CD4-positive, alpha-beta T cell treated with Interleukin-6 at 100 ng/mL for 8 hours (primary cell): ENCODE results near the gene CAPN5.
"Not testable (repeated sequence)": the region's sequence is repeated elsewhere in the genome, so short reads cannot be mapped to it uniquely, and the experiment has no call there.

ENCODE experiments used
- DNase-seq: peaks from one replicate; pipeline ENCODE4 v3.0.0-alpha.2; 2020; ENCODE audit warnings: mixed read lengths, low spot score

Gene CAPN5

DNA sequence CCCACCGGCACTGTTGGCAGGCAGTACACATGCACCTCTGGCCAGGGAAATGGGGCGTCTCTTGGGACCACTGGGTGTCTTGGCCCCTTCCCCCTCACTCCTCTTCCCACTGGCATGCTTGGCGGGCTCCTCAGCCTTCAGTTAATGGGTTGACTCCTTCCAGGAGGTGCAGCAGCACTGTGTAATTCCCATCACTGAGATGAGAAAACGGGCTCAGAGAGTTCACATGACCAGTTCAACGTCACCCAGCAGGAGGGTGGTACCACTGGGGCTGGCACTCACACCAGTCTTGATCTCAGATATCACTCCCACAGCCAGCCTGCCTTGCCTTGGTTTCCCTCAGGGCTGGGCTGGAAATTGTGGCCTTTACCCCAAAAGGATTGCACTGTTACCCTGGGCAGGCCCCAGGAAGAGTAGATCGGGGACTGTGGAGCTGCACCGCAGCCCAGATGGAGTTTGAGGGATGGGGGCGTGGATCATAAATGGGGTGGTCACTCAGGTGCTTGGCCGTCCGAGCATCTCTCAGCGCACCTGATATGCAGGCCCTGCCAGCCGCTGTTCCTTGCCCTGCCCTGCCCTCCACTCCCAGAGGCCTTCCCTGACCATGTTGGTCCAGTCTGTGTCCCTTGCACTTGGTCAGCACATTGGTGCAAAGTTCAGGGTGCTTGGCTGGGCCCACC, 16.9 kb downstream of the CAPN5 start:
- DNase-seq, result no peak

DNA sequence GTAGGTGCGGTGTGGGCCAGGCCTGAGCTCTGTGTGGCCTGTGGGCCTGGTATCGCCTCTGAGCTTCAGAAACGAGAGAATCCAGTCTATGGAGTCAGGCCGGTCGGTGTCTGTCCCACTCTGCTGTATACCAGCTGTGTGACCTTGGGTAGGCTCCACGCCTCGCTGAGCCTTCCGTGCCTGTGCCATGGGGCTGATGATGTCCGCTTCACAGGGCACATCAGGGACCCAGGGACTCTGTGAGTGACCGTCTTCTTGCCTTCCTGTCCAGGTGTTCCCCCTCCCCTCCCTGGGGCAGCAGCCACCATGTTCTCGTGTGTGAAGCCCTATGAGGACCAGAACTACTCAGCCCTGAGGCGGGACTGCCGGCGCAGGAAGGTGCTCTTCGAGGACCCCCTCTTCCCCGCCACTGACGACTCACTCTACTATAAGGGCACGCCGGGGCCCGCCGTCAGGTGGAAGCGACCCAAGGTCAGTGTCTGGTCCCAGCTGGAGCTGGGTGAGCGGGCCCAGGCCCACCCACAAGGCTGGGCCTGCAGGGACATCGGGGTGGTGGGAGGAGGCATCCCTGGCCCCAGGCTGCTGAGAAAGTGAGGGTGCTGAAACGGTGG, 17.9 kb downstream of the CAPN5 start:
- DNase-seq, result no peak

DNA sequence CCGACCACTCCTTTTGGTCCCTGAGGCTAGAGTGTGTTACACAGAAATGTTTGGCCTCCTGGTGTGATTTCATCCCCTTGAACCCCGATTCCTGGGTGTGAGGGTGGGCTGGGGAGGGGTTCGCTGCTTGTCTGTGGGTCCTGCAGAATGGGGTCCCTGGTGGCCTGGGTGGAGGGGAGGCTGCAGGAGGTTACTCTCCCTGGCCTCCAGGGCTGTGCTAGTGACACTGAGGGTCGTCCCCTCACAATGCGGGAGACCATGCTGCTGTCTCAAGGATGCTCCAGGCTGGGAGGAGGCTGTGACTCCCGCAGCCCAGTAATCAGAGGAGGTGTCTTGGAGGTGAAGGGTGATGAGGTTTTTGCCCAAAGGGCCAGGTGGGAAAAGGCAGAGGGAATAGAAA, 18.9 kb downstream of the CAPN5 start:
- DNase-seq, result no peak

DNA sequence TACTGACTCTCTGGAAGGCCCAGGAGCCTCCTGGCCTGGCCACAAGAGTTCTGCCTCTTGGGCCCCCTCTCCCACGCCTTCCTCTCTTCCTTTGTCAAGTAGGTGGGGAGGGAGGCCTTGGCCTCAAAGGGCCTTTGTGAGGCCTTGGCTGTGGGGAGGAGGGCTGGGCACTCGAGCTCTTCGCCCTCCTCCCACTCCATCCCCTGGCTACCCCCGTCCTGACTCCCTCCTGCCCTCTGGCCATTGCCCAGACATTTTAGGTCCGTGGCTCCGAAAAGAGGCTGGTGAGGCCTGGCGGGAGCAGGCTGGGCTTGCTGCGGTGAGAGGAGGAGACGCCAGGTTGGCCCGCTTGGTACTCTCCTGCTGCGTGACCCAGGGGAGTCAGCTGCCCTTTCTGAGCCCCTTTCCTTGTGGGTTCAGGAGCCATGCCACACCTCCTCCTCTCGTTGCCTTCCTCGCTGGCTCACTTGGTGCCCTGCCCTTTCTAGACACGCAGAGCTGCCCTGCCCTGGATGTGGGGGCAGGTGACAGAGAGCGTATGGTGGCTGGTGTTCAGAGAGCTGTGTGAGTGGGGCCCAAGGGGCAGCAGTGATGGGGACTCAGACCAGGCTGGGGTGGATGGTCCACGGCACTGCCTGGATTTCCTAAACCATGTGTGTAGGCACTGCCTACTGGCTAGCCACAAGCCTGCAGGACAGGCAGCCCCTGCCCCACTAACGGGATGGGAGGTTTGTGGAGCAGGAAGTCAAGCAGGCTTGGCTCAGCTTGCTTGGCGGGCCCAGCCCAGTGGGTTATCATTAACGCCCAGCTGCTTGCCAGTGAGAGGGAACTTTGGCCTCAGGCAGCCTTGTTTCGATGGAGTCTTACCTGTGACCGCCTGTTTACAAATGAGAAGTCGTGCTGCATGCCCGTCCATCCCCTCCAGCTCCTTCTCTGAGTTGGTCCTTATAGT, 20.0 kb downstream of the CAPN5 start:
- DNase-seq, result no peak

DNA sequence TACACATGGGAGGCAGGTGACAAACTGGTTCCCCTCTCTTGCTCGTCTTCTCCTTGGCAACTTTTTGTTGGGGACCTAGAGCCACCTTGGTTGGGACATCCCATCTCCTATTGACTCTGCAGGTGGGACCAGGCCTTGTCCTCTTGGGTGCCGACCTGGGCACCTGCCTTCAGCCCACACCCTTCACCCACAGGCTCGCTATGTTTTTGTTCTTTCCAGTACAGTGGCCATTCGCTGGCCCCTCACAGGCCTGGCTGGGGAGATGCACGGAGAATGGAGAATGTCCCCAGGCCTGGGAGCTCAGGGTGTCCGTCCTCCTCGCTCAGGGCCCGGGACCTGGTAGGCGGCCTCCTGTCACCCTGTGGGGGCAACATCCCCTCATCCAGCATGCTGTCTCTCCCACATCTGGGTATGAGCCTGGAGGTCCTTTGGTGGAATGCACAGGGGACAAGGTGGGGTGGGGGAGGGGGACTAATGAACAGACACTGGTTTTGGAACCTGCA, 21.0 kb downstream of the CAPN5 start:
- DNase-seq, result no peak

DNA sequence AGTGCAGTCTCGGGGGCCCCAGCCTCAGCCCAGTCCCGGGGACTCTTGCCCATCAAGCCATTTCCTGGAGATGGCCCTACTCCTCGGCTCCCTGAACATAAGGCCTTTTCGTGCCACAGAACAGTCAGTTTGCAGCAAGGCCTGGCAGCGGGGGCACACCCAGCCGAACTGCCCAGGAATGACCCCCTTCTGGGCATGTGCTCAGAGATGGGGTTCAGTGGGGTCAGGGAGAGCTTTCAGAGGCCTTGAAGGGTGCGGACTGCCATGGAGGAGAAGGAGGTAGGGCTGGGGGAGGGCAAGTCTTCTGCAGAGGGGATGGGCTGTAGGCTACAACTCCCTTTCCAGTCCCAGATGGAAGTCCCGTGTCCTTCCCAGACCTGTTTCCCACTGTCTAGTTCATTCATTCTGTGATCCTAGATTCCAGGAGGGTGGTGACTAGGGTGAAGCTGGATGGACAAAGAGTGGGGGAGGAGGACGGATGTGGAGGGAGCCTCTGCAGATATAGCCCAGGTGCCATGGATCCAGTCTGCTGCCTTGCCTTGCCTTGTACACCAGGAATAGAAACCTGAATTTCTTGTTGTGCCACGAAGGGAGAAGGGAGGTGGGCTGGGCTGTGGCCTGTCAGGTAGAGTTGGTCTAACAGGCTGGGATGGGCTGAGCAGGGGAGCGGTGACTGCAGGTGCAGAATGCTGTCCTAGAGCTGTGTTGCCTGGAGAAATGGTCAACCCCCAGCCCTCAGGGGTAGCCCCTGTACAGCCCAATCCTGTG, 21.6 kb downstream of the CAPN5 start:
- DNase-seq, result no peak

DNA sequence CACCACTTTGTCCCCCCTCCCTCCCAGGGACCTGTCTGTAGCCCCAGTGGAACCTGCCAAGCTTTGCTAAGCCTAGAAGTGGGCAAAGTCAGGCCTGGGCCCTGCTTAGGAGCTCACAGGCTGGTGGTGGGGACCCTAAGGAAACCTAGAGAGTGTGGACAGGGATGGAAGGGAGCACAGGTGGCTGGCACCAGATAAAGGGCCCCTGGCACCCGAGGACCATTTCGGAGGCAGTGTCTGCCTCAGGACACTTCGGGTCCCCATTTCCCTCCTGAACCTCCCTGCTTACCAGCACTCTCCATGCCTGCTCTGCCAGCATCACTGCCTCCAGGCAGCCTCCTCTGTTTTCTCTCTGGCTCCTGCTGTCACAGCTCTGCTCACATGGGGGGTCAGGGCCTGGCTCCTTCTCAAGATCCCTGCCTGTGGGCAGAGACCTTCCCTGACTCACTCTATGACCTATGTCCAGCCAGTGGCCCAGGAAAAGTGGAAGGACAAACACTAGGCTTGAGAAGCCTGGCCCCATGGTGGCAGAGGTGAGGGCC, 22.3 kb downstream of the CAPN5 start:
- DNase-seq, result no peak

DNA sequence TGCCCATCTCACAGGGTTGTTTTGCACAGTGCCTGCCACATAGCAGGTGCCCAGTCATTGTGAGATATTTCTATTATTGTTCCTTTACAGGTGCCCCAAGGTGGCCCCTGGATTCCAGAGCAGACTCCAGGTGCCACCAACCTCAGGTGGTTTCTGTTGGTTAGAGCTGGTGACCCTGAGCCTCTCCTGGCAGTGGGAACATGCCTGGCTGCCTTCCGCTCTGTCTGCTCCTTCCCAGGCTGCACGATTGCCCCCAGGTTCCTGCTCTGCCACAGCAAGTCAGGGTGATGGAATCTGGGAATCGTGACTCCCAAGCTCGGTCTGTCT, 23.2 kb downstream of the CAPN5 start:
- no peak for DNase-seq

DNA sequence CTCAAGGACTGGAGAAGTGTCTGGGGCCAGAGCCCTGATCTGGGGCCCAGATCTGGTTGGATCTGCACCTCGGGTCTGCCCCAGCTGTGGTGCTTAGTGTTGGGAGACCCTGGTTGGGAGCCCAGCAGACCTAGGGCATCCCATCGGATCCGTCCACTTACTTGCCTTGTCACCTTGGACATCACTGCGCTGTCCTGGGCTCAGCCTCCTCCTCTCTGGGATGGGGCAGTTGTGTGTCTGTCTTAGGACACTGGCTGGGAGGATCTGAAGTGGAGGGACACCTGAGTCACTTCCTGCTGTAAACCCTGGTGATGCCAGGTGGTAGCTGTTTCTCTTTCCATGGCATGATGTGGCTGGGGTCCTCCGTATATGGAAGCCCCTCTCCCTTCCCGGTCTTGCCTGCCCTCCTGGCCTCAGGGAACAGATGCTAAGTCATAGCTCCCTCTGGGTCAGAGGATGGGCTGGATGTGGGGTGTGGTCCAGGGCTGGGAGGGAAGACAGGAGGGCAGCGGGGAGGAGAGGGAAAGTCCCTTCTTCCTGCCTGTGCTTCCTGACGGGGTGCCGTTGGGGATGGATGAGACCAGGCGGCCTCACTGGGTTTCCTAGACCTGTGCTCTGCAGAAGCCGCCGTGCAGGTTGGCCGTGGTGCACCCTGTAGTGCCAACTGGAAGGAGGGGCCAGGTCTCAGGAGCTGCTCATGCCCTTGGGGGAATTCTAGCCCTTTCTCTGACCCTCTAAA, 23.8 kb downstream of the CAPN5 start:
- DNase-seq, result no peak

DNA sequence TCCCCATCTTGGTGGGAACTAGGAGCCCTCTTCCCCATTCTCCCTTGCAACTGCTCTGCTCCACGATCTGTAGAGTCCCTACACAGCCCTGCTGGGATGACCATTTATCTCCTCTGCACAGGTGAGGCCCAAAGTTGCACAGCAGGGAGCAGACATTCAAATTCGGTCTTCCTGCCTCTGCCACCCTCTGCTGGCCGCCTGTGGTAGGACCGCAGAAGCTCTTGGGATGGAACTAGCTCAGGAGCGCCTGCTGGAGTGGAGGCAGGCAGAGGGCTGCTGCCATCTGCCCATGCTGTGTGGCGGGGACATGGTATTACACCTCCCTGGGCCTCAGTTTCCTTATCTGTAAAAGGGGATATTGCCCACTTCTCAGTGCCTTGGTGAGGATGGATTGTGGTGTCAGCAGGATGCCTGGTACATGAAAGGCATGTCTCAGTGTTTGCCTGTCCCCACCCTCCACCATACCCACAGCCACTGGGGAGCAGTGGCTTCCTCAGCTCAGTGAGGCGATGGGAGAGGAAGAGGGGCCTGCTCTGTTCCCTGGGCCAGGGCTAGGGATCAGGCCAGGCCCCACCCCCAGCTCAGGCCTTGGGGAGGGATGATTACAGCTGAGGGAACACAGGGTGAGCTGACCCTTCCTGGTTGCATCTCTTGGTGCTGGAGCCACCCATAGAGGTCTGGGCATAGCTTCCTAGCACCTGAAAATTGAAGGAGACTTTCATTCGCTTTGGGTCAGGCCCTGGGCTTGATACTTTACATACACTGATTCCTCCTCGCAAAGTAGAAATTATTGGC, 24.6 kb downstream of the CAPN5 start:
- DNase-seq, result peak; percentile 78

DNA sequence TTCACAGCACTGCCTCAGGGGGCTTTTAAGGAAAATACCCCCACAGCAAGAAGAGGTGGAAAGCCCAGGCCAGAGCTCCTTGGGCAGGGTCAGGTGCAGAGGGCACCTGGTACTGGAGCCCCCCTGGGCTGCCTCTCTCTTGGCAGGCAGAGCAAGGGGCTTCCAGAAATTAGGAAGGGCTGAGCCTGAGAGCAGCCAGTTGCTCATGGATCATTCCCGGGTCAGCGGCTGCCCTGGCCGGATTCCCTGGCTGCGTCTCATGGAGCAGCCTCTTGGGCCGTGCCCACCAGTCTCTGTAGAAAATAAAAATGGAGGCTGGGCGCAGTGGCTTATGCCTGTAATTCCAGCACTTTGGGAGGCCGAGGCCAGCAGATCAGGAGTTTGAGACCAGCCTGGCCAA, 25.6 kb downstream of the CAPN5 start:
- no peak for DNase-seq

DNA sequence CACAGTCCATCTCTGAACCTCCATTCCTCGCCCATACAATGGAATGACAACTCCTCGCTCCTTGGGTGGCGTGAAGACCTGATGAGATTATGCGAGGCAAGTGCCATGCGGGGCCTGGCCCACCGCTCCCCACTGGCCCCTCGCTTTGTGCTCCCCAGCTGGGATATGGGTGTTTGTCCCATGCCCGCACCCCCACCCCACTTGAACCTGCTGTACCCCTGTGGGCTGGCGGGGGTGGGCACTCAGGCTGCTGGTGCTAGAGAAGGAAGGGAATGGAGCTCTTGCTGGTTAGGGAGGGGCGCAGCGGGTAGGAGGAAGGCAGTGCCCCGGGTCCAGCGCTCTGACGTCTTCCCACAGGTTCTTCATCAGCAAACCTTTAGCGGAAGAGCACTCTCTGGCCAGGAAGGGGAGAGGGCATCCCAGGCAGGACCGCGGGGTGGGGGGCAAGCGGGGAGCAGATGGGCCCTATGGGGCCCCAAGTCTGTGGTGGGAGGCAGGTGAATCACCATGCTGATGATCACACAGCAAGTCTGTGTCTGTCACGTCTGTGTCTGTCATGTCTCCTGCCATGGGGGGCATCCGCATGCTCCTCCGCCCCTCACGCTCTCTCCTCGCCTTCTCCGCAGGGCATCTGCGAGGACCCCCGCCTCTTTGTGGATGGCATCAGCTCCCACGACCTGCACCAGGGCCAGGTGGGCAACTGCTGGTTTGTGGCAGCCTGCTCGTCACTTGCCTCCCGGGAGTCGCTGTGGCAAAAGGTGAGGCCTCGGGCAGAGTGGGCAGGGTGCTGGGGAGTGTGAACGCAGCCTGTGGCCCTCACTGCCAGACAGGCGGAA, 26.5 kb downstream of the CAPN5 start:
- no peak for DNase-seq

DNA sequence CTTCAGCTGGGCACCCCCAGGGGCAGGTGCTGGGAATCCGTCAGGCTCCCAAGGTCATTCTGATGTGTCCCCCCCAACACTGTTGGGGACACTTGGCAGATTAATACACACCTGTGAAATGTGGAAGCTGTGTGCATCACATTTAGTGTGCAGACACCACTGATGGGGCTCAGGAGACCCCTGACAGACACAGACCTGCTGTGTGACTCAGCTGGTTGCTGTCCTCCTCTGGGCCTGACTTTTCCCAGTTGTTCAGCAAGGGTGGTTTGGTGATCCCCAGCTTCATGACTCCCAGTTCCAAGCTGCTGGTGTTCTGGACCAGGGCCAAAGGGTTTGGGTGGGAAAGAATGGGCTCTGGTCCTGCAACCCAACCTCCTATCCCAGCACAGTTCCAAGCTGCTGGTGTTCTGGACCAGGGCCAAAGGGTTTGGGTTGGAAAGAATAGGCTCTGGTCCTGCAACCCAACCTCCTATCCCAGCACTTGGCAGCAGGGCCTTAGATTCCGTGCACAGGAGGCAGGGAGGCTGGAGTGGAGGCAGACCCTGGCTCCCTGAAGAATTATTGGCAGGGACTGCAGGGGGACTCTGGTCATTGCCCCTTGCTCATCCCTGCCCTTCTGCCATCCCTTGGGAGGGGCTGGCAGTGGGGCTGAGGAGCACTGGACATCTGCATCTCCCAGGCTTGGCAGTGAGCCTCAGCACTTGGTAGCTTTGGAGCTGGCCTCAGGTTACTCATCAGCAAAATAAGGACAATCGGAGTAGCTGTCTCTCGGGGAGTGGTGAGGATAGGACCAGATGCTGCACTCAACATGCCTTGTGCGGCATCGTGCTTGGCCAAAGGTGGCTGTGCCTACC, 27.4 kb downstream of the CAPN5 start:
- DNase-seq, result no peak

DNA sequence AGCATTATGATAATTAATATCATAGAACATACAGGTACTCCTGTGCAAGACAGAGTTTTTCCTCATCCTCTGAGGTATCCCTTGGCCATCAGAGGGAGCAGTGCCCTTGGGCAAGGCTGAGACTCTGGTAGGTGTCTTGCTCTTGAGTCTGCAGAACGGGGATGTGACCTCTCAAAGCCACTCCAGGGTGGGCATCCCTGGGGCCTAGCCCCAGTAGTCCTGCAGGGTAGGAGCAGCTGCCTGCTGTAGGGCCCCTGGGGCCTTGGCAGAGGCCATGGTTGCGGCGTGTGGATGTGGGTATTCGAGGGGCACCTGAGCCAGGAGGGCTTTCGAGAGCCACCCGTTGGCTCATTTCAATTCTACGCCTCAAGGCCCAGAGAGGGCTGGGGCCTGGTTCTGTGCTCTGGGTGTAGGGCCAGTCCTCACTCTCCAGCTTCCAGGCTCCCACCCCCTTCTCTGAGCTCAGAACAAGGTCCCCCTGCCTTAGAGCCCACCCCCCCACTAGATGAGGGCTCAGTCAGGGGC, 28.1 kb downstream of the CAPN5 start:
- no peak for DNase-seq

DNA sequence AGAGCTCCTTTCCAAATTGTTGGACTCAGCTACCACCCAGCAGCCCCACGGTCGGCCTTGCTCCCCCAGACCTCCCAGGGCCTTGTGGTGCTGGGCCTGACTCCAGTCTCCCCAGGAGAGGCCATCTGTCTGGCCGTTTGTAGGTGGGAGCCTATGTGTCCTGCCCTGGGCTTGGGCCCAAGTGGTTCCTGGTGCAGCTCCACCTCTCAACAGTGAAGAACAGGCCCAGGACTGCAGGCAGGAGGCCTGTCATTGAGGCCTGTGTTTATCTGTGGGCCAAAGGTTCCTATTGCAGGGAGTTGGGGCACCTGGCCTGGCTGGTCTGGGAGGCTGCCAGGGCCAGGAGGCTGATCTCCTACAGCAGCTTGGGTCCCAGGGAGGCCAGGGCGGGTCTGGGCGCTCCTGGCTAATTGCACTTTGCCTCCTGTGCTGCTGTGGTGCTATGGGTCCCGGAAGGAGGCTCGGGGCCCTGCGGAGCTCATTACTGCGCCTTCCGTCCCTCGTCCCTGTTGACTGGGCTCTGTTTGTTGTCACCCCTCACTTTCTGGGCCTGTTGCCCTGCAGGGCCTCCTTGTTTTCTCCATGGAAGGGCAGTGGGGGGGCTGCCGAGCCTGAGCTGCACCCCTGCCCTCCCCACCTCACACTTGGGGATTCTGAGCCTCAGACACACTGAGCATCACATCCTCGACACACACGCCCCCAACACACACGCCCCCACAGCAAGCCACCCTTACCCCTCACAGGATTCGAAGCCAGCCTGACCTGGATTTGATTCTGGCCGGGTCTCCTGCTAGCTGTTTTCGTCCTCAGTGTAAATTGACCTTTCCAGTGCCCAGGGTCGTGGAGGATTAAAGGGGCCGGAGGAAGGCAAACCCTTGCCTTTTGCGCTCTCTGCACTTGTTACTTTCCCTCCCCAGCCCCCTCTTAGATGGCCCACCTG, 29.1 kb downstream of the CAPN5 start:
- no peak for DNase-seq

DNA sequence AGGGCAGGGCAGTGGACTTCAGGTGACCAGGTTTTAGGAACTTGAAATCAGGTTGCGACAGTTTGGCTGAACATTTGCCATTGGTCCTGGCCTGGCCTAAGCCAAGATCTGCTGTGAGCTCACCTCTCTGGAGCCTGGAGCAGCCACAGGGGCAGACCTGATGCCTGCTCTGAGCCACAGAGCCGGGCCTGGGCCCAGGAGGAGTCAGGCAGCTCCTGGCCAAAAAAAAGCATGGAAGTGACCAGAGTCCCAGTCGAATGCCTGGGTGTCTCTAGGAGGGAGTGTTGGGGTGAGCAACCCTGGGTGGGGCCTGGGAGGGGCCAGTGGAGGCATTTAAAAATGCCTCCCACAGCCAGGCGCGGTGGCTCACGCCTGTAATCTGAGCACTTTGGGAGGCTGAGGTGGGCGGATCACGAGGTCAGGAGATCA, 29.8 kb downstream of the CAPN5 start:
- DNase-seq, result no peak

DNA sequence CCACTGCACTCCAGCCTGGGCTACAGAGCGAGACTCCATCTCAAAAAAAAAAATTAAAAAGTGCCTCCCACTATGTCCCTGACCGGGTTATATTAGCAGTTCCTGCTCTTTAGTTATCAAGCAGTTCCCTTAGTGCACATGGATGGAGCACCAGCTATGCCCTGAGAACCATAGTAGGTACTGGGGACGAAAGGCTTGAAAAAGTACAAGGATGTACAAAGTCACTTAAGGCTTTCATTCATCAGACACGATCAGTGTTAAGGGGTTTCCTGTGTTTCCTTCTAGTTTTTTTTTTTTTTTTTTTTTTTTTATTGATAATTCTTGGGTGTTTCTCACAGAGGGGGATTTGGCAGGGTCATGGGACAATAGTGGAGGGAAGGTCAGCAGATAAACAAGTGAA, 30.4 kb downstream of the CAPN5 start:
- DNase-seq, result not testable (repeated sequence)
